Activated naive CD8-positive, alpha-beta T cell treated with anti-CD3 and anti-CD28 coated beads, Interleukin-2, amount 10 ng/mL, durations not matched to agents 7 days and 5 days (primary cell): ENCODE results near the gene RNU5B-1. TPM values are rescaled to one million over a fixed set of nuclear protein-coding genes. Genes with fewer than 3 reads are reported as not detected.

ENCODE experiments used
- ATAC-seq: fragments of 150-1000 bp; cut with Tn5 transposase; one replicate; pipeline ENCODE4 v1.10.0; 2021; ENCODE audit warnings: low read depth, moderate library complexity
- POLR2A ChIA-PET: fragments of 350-600 bp; sonication (Branson Sonifier 250); formaldehyde crosslinking; loops from one replicate; lab custom pipeline; 2021; ENCODE audit warnings: antibody characterized with exemption; lab: Charles Lee
- DNase-seq: peaks from one replicate; pipeline ENCODE4 v3.0.0; 2021
- H3K27ac Mint-ChIP-seq: one replicate; pipeline ENCODE4 v1.8.0; 2022; ENCODE audit warnings: mild to moderate bottlenecking, mixed read lengths
- H3K27me3 Mint-ChIP-seq: one replicate; pipeline ENCODE4 v1.8.0; 2022; ENCODE audit warnings: mild to moderate bottlenecking, moderate library complexity, mixed read lengths
- H3K36me3 Mint-ChIP-seq: one replicate; pipeline ENCODE4 v1.8.0; 2021; ENCODE audit warnings: mild to moderate bottlenecking, mixed read lengths
- H3K4me1 Mint-ChIP-seq: one replicate; pipeline ENCODE4 v1.8.0; 2021; ENCODE audit warnings: mixed read lengths
- H3K4me3 Mint-ChIP-seq: one replicate; pipeline ENCODE4 v1.8.0; 2022; ENCODE audit warnings: mild to moderate bottlenecking, moderate library complexity, mixed read lengths
- H3K9me3 Mint-ChIP-seq: one replicate; pipeline ENCODE4 v1.8.0; 2021; ENCODE audit warnings: mixed read lengths
- total RNA-seq, 2 experiments: library from RNA; stranded (reverse); gene quantifications; one replicate each; pipeline ENCODE4 v1.2.3, GENCODE V29; 2021

RNU5B-1 gene
- total RNA-seq, 2 experiments from 2014 or later: 27.2 to 27.3 TPM

DNA sequence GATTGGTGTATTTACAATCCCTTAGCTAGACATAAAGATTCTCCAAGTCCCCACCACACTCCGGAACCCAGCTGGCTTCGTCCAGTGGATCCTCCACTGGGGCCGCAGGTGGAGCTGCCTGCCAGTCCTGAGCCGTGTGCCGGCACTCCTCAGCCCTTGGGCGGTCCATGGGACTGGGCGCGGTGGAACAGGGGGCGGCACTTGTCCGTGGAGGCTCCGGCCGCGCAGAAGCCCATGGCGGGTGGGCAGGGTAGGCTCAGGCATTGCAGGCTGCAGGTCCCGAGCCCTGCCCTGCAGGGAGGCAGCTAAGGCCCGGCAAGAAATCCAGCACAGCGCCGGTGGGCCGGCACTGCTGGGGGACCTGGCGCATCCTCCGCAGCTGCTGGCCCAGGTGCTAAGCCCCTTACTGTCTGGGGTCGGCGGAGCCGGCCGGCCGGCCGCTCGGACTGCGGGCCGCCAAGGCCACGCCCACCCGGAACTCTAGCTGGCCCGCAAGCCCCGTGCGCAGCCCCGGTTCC is 3.5 kb upstream of the RNU5B-1 start:
- Mint-ChIP-seq H3K27ac (no peak overlapping the region), H3K4me3 (no peak overlapping the region), H3K27me3 (peaks cover 1% of the 10 kb centered on the region), H3K4me1 (peaks cover 31% of the 10 kb centered on the region), H3K36me3 (no peaks in the 10 kb centered on the region), H3K9me3 (no peaks in the 10 kb centered on the region)
- POLR2A ChIA-PET: interaction anchor here (1.2 to 5.1 kb wide), 5 partner anchors 15 to 267 kb away, joined by 4 to 70 read pairs (median 7); partner anchors contain the start of genes CLPX and PARP16
- DNase-seq (no peak), ATAC-seq (no peak)

DNA sequence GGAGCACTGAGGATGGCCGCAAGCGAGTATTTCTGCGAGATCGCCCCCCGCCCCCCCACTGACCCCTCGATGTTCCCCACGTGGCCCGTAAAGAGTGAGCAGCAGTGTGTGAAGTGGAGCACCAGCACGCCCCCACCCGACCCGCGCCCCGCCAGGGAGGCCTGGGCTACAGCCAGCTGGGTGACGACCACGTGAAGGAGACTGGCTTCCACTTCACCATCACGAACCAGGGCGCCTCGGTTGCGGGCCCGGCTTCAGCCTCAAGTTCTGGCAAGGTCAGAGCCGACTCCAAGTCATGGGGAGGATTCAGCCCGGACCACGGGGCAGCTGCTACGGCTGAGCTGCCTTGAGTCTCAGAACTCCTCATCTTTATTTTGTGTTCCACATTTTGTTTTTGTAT is 2.4 kb upstream of the RNU5B-1 start:
- DNase-seq: no peak
- no peak for ATAC-seq
- Mint-ChIP-seq H3K4me1 (peaks cover 28% of the 10 kb centered on the region), H3K27me3 (peaks cover 1% of the 10 kb centered on the region), H3K4me3 (no peak overlapping the region), H3K27ac (no peak overlapping the region), H3K9me3 (no peaks in the 10 kb centered on the region), H3K36me3 (no peaks in the 10 kb centered on the region)
- POLR2A ChIA-PET: interaction anchor here (1.9 kb wide), 1 partner anchor 117 kb away, joined by 7 read pairs; the partner anchor contains the start of gene CLPX

- no peak for ATAC-seq
- Mint-ChIP-seq H3K36me3 (no peaks in the 10 kb centered on the region), H3K9me3 (no peaks in the 10 kb centered on the region), H3K27ac (peak overlapping the region; percentile 94), H3K27me3 (peaks cover 1% of the 10 kb centered on the region), H3K4me3 (peak overlapping the region; percentile 90), H3K4me1 (peaks cover 20% of the 10 kb centered on the region)
- POLR2A ChIA-PET: interaction anchor here (0.6 to 3.3 kb wide), 31 partner anchors 8 to 1194 kb away, joined by 3 to 112 read pairs (median 6); partner anchors contain the start of genes CLPX, DIS3L, HACD3 and PARP16
- no peak for DNase-seq
Measured at GRCh38 chr15:65303687-65304380, 643 bp upstream of the RNU5B-1 start.

- no peaks in the 10 kb centered on the region for H3K9me3 Mint-ChIP-seq
- no peaks in the 10 kb centered on the region for H3K36me3 Mint-ChIP-seq
- no peak for DNase-seq
Measured at GRCh38 chr15:65305150-65305758, 777 bp downstream of the RNU5B-1 start.

DNA sequence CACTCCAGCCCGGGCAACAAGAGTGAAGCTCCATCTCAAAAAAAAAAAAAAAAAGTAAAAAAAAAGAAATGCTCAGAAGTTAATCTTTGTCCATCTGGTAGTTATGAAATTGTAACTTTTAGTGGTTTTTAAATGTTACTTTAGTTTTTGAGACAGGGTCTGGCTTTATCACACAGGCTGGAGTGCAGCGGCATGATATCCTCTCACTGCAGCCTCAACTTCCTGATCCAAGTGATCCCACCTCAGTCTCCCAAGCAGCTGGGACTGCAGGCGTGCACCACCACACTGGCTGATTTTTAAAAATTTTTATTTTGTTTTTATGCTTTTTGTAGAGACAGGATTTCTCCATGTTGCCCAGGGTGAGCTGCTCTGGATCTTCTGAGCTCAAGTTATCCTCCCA is 1.3 kb downstream of the RNU5B-1 start:
- Mint-ChIP-seq H3K9me3 (no peaks in the 10 kb centered on the region), H3K4me3 (no peak overlapping the region), H3K4me1 (peaks cover 14% of the 10 kb centered on the region), H3K36me3 (no peaks in the 10 kb centered on the region), H3K27ac (no peak overlapping the region), H3K27me3 (peaks cover 1% of the 10 kb centered on the region)
- DNase-seq: no peak
- POLR2A ChIA-PET: interaction anchor here (0.7 to 3.3 kb wide), 9 partner anchors 10 to 473 kb away, joined by 3 to 112 read pairs (median 11); partner anchors contain the start of genes CLPX, PARP16 and RNU5A-1
- ATAC-seq: no peak

More at GRCh38 chr15:65305150-65305758, 777 bp downstream of the RNU5B-1 start:
- H3K27me3 Mint-ChIP-seq: peaks cover 1% of the 10 kb centered on the region
- ATAC-seq: no peak
- H3K27ac Mint-ChIP-seq: peak overlapping the region; percentile 94
- POLR2A ChIA-PET: interaction anchor here (0.6 to 3.3 kb wide), 49 partner anchors 8 to 1192 kb away, joined by 3 to 112 read pairs (median 4); partner anchors contain the start of genes ANKDD1A, CLPX, DIS3L and DPP8
- peak overlapping the region; percentile 90 for H3K4me3 Mint-ChIP-seq
- peaks cover 18% of the 10 kb centered on the region for H3K4me1 Mint-ChIP-seq

- Mint-ChIP-seq H3K27me3 (peaks cover 3% of the 10 kb centered on the region), H3K4me3 (no peak overlapping the region), H3K4me1 (peaks cover 14% of the 10 kb centered on the region), H3K27ac (no peak overlapping the region), H3K9me3 (no peaks in the 10 kb centered on the region), H3K36me3 (no peaks in the 10 kb centered on the region)
- ATAC-seq (no peak), DNase-seq (no peak)
- POLR2A ChIA-PET: interaction anchor here (2.4 to 3.3 kb wide), 3 partner anchors 10 to 121 kb away, joined by 33 to 112 read pairs (median 49); partner anchors contain the start of genes CLPX, PARP16 and RNU5A-1
Measured at GRCh38 chr15:65306551-65306950, 2.1 kb downstream of the RNU5B-1 start.

DNA sequence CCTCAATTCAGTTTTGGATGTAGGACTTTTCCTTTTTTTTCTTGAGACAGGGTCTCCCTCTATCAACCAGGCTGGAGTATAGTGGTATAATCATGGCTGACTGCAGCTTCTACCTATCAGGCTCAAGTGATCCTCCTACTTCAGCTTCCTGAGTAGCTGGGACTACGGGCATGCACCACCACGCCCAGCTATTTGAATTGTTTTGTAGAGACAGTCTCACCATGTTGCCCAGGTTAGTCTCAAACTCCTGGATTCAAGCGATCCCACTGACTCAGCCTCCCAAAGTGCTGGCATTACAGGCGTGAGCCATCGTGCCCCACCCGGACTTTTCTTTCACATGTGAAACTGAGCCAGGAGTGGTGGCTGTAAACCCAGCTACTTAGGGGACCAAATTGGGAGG is 3.5 kb downstream of the RNU5B-1 start:
- Mint-ChIP-seq H3K27me3 (peaks cover 7% of the 10 kb centered on the region), H3K4me3 (no peak overlapping the region), H3K4me1 (peaks cover 14% of the 10 kb centered on the region), H3K9me3 (no peaks in the 10 kb centered on the region), H3K27ac (no peak overlapping the region), H3K36me3 (no peaks in the 10 kb centered on the region)
- POLR2A ChIA-PET: interaction anchor here (1.2 kb wide), 1 partner anchor 62 kb away, joined by 3 read pairs; no protein-coding TSS in a partner anchor
- no peak for DNase-seq
- no peak for ATAC-seq

DNA sequence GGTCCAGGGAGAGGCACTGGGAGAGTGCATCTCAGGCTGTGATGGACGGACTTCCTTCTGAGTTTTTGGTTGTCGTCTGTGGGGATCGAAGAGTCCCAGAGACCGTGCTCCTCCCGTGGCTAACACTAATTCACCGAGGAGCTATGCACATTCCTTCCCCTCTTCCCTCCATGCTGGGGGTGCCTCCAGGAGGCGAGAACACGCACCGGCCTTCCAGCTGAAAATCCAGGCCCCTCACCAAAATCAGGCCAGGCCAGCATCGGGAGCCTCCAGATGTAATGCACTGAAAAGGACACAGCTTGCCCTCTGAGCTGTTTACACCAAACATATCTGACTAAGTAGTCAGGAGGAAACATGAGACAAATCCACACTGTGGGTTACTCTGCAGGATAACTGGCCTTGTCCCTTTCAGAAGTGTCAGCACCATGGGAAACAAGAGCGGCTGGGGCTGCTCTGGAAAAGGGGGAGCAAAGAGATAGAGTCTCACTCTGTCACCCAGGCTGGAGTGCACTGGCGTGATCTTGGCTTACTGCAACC is 5.5 kb downstream of the RNU5B-1 start:
- H3K27me3 Mint-ChIP-seq: peaks cover 7% of the 10 kb centered on the region
- DNase-seq (no peak), ATAC-seq (no peak)
- no peaks in the 10 kb centered on the region for H3K9me3 Mint-ChIP-seq
- no peak overlapping the region for H3K4me3 Mint-ChIP-seq
- H3K36me3 Mint-ChIP-seq: no peaks in the 10 kb centered on the region
- no peak overlapping the region for H3K27ac Mint-ChIP-seq
- POLR2A ChIA-PET: interaction anchor here (1.2 kb wide), 1 partner anchor 12 kb away, joined by 3 read pairs; no protein-coding TSS in a partner anchor
- H3K4me1 Mint-ChIP-seq: peaks cover 5% of the 10 kb centered on the region

- DNase-seq: no peak
- H3K27ac Mint-ChIP-seq: no peak overlapping the region
- POLR2A ChIA-PET: interaction anchor here (1.2 kb wide), 1 partner anchor 13 kb away, joined by 3 read pairs; no protein-coding TSS in a partner anchor
- H3K27me3 Mint-ChIP-seq: peaks cover 5% of the 10 kb centered on the region
- no peaks in the 10 kb centered on the region for H3K36me3 Mint-ChIP-seq
- H3K4me3 Mint-ChIP-seq: no peak overlapping the region
- H3K9me3 Mint-ChIP-seq: no peaks in the 10 kb centered on the region
- H3K4me1 Mint-ChIP-seq: peaks cover 2% of the 10 kb centered on the region
- ATAC-seq: no peak
Measured at GRCh38 chr15:65310431-65311137, 6.1 kb downstream of the RNU5B-1 start.

DNA sequence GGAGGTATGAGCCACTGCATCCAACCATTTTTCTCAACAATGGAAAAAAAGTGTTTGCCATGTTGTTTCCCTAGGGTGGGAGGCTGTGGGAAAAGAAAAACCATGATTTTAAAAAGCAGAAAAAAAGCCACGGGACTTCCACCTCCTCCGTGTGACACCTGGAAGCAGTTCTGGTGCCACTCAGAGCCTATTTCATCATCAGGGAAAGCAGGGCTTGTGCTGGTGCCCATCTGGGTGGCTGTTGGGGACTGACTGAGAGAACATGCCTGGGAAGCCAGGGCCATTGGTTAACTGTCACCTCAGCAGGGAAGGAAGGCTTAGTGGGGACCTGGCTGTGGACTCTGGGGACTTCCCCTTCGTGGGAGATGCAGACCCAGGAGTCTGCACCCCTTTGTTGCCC is 7.3 kb downstream of the RNU5B-1 start:
- ATAC-seq: no peak
- no peaks in the 10 kb centered on the region for H3K4me1 Mint-ChIP-seq
- no peak overlapping the region for H3K4me3 Mint-ChIP-seq
- no peaks in the 10 kb centered on the region for H3K36me3 Mint-ChIP-seq
- DNase-seq: no peak
- no peaks in the 10 kb centered on the region for H3K9me3 Mint-ChIP-seq
- no peak overlapping the region for H3K27ac Mint-ChIP-seq
- H3K27me3 Mint-ChIP-seq: peaks cover 5% of the 10 kb centered on the region
- POLR2A ChIA-PET: no interaction called here

DNA sequence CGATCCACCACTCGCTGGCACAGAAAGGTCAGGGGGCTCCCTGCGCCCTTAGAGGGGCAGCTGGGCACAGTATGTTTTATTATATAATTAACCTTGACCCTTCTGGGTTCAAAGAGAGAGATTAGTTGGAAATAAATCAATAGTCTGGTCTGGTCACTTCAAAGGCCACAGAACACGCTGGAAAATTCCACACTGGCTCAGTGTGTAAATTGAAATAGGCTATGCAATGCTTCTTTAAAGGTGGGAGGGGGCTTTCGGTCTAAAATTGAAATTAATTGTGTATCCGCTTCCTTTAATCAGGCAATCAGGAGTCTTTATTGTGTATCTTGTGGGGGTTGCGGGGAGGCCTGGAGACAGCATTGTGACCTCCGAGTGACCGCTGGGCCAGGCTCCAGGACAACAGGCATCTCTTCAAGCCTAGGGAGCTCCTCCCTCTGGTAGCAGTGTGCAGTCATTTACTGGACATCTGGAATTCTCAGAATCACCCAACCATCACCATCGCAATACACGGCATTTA is 8.0 kb downstream of the RNU5B-1 start:
- ATAC-seq: no peak
- Mint-ChIP-seq H3K4me3 (no peak overlapping the region), H3K36me3 (no peaks in the 10 kb centered on the region), H3K27me3 (peaks cover 5% of the 10 kb centered on the region), H3K9me3 (no peaks in the 10 kb centered on the region), H3K4me1 (no peaks in the 10 kb centered on the region), H3K27ac (no peak overlapping the region)
- no peak for DNase-seq
- POLR2A ChIA-PET: interaction anchor here (2.3 kb wide), 1 partner anchor 8 kb away, joined by 6 read pairs; the partner anchor contains the start of gene RNU5B-1

GRCh38 chr15:65318870-65319356 is 14.4 kb downstream of the RNU5B-1 start:
- ATAC-seq: peak; percentile 96

More at GRCh38 chr15:65318870-65319356, 14.4 kb downstream of the RNU5B-1 start:
- Mint-ChIP-seq H3K36me3 (no peaks in the 10 kb centered on the region), H3K4me1 (no peaks in the 10 kb centered on the region), H3K4me3 (no peak overlapping the region), H3K27ac (no peak overlapping the region), H3K27me3 (peaks cover 24% of the 10 kb centered on the region), H3K9me3 (no peaks in the 10 kb centered on the region)
- POLR2A ChIA-PET: interaction anchor here (4.0 kb wide), 1 partner anchor 14 kb away, joined by 23 read pairs; the partner anchor contains the start of gene RNU5B-1
- peak; percentile 75 for DNase-seq
